CD8-positive, alpha-beta memory T cell (primary cell): ENCODE results near the gene POU6F1. TPM values are rescaled to one million over a fixed set of nuclear protein-coding genes. Genes with fewer than 3 reads are reported as not detected.
A peak's percentile ranks its signal among the peaks of the same experiment; 100 is the strongest.

Source experiments
- CTCF ChIA-PET: fragments of 350-600 bp; sonication (Branson Sonifier 250); formaldehyde crosslinking; loops from one replicate; lab custom pipeline; 2021; ENCODE audit warnings: antibody characterized with exemption; lab: Charles Lee
- POLR2A ChIA-PET: fragments of 350-600 bp; sonication (Branson Sonifier 250); formaldehyde crosslinking; loops from one replicate; lab custom pipeline; 2021; ENCODE audit warnings: antibody characterized with exemption; lab: Charles Lee
- DNase-seq, 5 donors: peaks; one replicate each; pipeline versions ENCODE4 v3.0.0 to v3.0.0-alpha.2; 2020 to 2022; ENCODE audit warnings: mixed read lengths in 1 of 5
- H3K27ac ChIP-seq: one replicate; pipeline ENCODE4 v1.7.0; 2013; ENCODE audit warnings: low read depth, mild to moderate bottlenecking, low read length, moderate library complexity
- H3K27me3 ChIP-seq: 2 replicates; pipeline ENCODE4 v1.7.0; 2013; ENCODE audit warnings: low read length, mild to moderate bottlenecking; ENCODE audit not compliant: insufficient read depth, poor library complexity, severe bottlenecking
- H3K36me3 ChIP-seq: 2 replicates; pipeline ENCODE4 v1.7.0; 2013; ENCODE audit warnings: mild to moderate bottlenecking, low read length, moderate library complexity; ENCODE audit not compliant: insufficient read depth
- H3K4me1 ChIP-seq: 2 replicates; pipeline ENCODE4 v1.7.0; 2013; ENCODE audit warnings: mild to moderate bottlenecking, low read length, moderate library complexity; ENCODE audit not compliant: insufficient read depth
- H3K4me3 ChIP-seq: 2 replicates; pipeline ENCODE4 v1.7.0; 2013; ENCODE audit warnings: mild to moderate bottlenecking, low read length
- H3K9me3 ChIP-seq: 2 replicates; pipeline ENCODE4 v1.7.0; 2013; ENCODE audit warnings: mild to moderate bottlenecking, low read length
- H3K27ac Mint-ChIP-seq, 8 donors: one replicate each; pipeline ENCODE4 v1.8.0; 2020 to 2021; ENCODE audit warnings: mixed read lengths in 8 of 8, mild to moderate bottlenecking in 6 of 8, inconsistent platforms in 3 of 8, moderate library complexity in 3 of 8
- H3K27me3 Mint-ChIP-seq, 2 donors: one replicate each; pipeline ENCODE4 v1.8.0; 2020 to 2021; ENCODE audit warnings: mixed read lengths in 2 of 2, mild to moderate bottlenecking in 1 of 2, moderate library complexity in 1 of 2
- H3K36me3 Mint-ChIP-seq, 3 donors: one replicate each; pipeline ENCODE4 v1.8.0; 2020 to 2021; ENCODE audit warnings: mixed read lengths in 3 of 3, inconsistent platforms in 1 of 3, mild to moderate bottlenecking in 1 of 3
- H3K4me1 Mint-ChIP-seq, 3 donors: one replicate each; pipeline ENCODE4 v1.8.0; 2020 to 2021; ENCODE audit warnings: mixed read lengths in 3 of 3, inconsistent platforms in 1 of 3, mild to moderate bottlenecking in 1 of 3
- H3K4me3 Mint-ChIP-seq, 7 donors: one replicate each; pipeline ENCODE4 v1.8.0; 2020 to 2021; ENCODE audit warnings: mixed read lengths in 7 of 7, mild to moderate bottlenecking in 6 of 7, moderate library complexity in 4 of 7, inconsistent platforms in 2 of 7
- H3K9me3 Mint-ChIP-seq, 5 donors: one replicate each; pipeline ENCODE4 v1.8.0; 2020 to 2022; ENCODE audit warnings: mixed read lengths in 5 of 5, mild to moderate bottlenecking in 3 of 5, moderate library complexity in 2 of 5, inconsistent platforms in 1 of 5
- polyA plus RNA-seq: library from polyadenylated mRNA; unstranded; fragments of 300-500 nt; fragmentation: Illumina TruSeq; gene quantifications from one replicate; pipeline ENCODE4 v1.2.3, GENCODE V29; 2021
- total RNA-seq, 2 experiments: library from RNA; stranded (reverse); gene quantifications; one replicate each; pipeline ENCODE4 v1.2.3, GENCODE V29; 2021

Gene POU6F1
- total and polyA plus RNA-seq, 3 experiments from 2014 or later = 2.2 to 15.4 (median 12.0) TPM

DNA sequence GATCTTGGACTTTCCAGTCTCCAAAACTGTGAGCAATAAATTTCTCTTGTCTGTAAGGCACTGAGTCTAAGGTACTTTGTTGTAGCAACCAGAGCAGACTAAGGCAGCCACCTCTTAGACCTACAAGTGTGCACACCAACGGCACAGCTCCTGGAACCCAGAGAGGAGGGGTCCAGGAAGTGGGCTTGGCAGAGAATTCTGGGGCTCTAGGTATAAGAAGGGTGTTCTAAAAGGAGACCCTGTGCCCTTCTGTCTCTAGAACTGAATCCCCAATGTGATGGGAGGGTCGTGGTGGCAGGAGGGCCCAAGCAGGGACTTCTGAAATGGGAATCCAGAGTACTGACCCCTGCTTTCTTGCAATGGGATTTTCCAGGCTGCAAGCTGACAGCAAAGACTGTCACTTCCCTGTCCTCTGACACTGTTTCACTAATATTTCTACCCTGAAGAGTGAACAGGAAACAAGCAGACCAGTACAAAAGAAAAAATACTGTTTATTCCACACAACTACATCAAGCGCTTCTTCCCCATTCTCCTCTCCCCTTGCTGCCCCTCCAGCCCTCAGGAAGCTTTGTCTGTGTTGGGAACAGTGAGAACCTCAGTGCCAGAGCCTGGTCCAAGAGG is 31.3 kb downstream of the POU6F1 start:
- DNase-seq = no peak
- H3K36me3 Mint-ChIP-seq = peaks cover 0 to 25% (median 2%) of the 10 kb centered on the region in 3 donors
- H3K9me3 ChIP-seq = no peaks in the 10 kb centered on the region
- no peak overlapping the region for H3K27ac ChIP-seq
- H3K27me3 ChIP-seq = no peaks in the 10 kb centered on the region
- H3K36me3 ChIP-seq = peaks cover 6% of the 10 kb centered on the region
- peaks cover 0 to 2% of the 10 kb centered on the region in 2 donors for H3K27me3 Mint-ChIP-seq
- H3K4me1 ChIP-seq = no peaks in the 10 kb centered on the region
- no peaks in the 10 kb centered on the region for H3K9me3 Mint-ChIP-seq
- no peak overlapping the region for H3K4me3 Mint-ChIP-seq
- POLR2A ChIA-PET = no interaction called here
- no peaks in the 10 kb centered on the region for H3K4me1 Mint-ChIP-seq
- CTCF ChIA-PET = interaction anchor here (1.3 to 1.6 kb wide), 2 partner anchors 66 to 155 kb away, joined by 3 to 4 read pairs; no protein-coding TSS in a partner anchor
- H3K27ac Mint-ChIP-seq = no peak overlapping the region
- H3K4me3 ChIP-seq = no peak overlapping the region

DNA sequence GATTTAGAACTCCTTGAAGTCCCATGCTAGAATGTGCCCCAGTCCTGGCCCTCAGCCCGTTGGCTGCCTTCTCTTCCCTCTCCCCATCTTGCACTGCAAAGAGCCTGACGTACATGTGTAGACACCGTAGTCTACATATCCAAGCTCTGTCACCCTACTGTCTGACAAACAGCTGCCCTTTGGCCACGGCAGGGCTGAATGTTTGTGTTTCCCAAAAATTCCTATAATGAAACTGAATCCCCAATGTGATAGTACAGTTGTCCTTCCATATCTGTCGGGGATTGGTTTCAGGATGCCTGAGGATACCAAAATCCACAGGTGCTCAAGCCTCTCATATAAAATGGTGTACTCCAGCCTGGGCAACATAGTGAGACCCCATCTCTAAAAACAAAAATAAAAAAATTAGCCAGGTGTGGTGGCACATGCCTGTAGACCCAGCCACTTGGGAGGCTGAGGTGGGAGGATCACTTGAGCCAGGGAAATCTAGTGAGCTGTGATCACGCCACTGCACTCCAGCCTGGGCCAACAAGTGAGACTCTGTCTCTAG is 32.6 kb downstream of the POU6F1 start:
- peaks cover 0 to 2% of the 10 kb centered on the region in 2 donors for H3K27me3 Mint-ChIP-seq
- Histone ChIP-seq H3K27me3 (no peaks in the 10 kb centered on the region), H3K4me1 (no peaks in the 10 kb centered on the region), H3K9me3 (no peaks in the 10 kb centered on the region), H3K4me3 (no peak overlapping the region), H3K36me3 (no peaks in the 10 kb centered on the region), H3K27ac (no peak overlapping the region)
- no peak overlapping the region for H3K27ac Mint-ChIP-seq
- ChIA-PET CTCF (no interaction called here), POLR2A (no interaction called here)
- peaks cover 0 to 12% (median 0%) of the 10 kb centered on the region in 3 donors for H3K36me3 Mint-ChIP-seq
- no peaks in the 10 kb centered on the region for H3K9me3 Mint-ChIP-seq
- no peak for DNase-seq
- H3K4me1 Mint-ChIP-seq = no peaks in the 10 kb centered on the region
- no peak overlapping the region for H3K4me3 Mint-ChIP-seq

DNA sequence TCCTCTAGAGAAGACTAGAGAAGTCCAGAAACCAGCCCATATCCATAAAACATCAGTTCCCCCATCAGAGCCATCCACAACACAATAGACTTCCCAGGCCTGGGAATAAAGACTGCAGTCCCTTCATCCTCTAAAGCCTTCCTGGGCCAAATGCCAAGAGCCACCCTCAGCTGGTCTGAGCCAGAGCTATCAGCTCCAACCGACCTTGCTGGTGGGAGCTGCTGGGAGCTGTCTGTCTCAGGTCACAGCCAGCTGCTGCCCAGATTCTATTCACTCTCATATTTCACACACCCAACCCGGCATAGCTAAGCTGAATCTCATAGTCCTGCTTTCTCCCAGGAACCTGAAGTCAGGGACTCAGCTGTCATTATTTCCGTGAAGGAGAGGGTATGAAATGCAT is 34.0 kb downstream of the POU6F1 start:
- H3K27me3 ChIP-seq = no peaks in the 10 kb centered on the region
- no peak for DNase-seq
- H3K4me3 Mint-ChIP-seq = no peak overlapping the region
- H3K9me3 Mint-ChIP-seq = no peaks in the 10 kb centered on the region
- no peaks in the 10 kb centered on the region for H3K9me3 ChIP-seq
- H3K4me1 ChIP-seq = no peaks in the 10 kb centered on the region
- no peak overlapping the region for H3K4me3 ChIP-seq
- peaks cover 0 to 2% of the 10 kb centered on the region in 2 donors for H3K27me3 Mint-ChIP-seq
- no peaks in the 10 kb centered on the region for H3K36me3 Mint-ChIP-seq
- no peak overlapping the region for H3K27ac ChIP-seq
- CTCF ChIA-PET = no interaction called here
- POLR2A ChIA-PET = no interaction called here
- H3K27ac Mint-ChIP-seq = no peak overlapping the region
- no peaks in the 10 kb centered on the region for H3K36me3 ChIP-seq
- H3K4me1 Mint-ChIP-seq = no peaks in the 10 kb centered on the region

DNA sequence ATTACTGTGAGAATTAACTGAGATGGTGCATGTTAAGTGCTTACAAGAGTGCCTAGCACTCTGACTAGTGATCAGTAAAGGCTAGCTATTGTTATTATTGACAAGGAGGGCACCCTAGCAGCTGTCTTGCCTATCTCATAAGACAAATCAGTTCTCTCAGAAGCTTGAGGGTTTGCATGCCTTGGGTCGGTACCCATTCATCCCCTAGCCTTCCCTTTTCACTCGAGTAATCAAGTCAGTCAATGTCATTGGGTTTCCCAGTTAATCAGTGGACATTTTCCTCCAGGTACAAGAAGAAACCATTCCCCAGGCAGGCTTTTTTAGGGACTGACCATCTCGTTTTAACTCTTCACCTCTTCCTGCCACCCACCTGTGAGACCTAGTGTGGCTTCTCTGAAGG is 34.5 kb downstream of the POU6F1 start:
- Histone ChIP-seq H3K27ac (no peak overlapping the region), H3K36me3 (no peaks in the 10 kb centered on the region), H3K27me3 (no peaks in the 10 kb centered on the region), H3K4me3 (no peak overlapping the region), H3K4me1 (no peaks in the 10 kb centered on the region), H3K9me3 (no peaks in the 10 kb centered on the region)
- Mint-ChIP-seq H3K4me3 (no peak overlapping the region), H3K9me3 (no peaks in the 10 kb centered on the region), H3K27me3 (peaks cover 0 to 2% of the 10 kb centered on the region in 2 donors), H3K27ac (no peak overlapping the region), H3K4me1 (no peaks in the 10 kb centered on the region), H3K36me3 (no peaks in the 10 kb centered on the region)
- ChIA-PET CTCF (no interaction called here), POLR2A (no interaction called here)
- DNase-seq = no peak

DNA sequence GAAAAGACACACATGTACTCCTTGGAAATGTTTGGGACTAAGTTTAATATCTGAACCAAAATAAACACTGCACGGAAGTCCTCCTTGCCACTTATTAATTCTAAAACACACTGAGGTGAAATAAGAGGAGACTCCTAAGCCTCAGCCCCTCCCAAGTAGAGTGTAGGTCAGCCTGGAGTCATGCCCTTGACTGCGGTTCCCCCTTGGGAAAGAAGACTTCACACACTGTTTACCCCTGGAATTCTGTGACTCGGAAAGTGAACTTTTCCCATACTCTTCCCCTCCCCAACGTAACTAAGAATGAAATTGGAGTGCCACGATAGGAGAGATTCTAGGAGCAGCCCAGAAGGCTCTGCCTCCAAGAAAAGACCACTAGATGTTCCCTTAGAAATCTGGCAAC is 36.3 kb downstream of the POU6F1 start:
- no peak for DNase-seq
- ChIA-PET CTCF (no interaction called here), POLR2A (no interaction called here)
- H3K4me3 ChIP-seq = no peak overlapping the region
- Mint-ChIP-seq H3K4me1 (no peaks in the 10 kb centered on the region), H3K9me3 (no peaks in the 10 kb centered on the region), H3K27me3 (peaks cover 0 to 2% of the 10 kb centered on the region in 2 donors), H3K4me3 (no peak overlapping the region), H3K27ac (no peak overlapping the region), H3K36me3 (no peaks in the 10 kb centered on the region)
- no peaks in the 10 kb centered on the region for H3K9me3 ChIP-seq
- H3K27ac ChIP-seq = no peak overlapping the region
- H3K4me1 ChIP-seq = no peaks in the 10 kb centered on the region
- no peaks in the 10 kb centered on the region for H3K36me3 ChIP-seq
- H3K27me3 ChIP-seq = no peaks in the 10 kb centered on the region

DNA sequence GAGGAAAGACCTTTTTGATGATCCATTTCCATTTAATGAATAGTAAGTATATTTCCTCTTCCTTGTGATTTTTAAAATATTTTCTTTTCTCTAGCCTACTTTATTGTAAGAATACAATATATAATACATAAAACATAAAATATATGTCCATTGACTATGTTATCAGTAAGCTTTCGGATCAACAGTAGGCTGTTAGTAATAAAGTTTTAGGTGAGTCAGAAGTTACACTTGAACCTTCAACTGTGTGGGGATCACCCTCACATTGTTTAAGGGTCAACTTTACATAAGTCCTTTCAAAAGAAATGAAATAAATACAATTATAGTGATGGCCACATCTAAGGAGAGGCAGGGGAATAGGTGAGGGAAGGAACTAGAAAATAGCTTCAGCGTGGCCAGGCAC is 40.0 kb downstream of the POU6F1 start:
- ChIA-PET CTCF (interaction anchor here (0.9 to 1.2 kb wide), 2 partner anchors 39 to 163 kb away, joined by 3 read pairs; no protein-coding TSS in a partner anchor), POLR2A (no interaction called here)
- no peaks in the 10 kb centered on the region for H3K27me3 ChIP-seq
- no peak overlapping the region for H3K27ac ChIP-seq
- Mint-ChIP-seq H3K27ac (no peak overlapping the region), H3K27me3 (peaks cover 0 to 2% of the 10 kb centered on the region in 2 donors), H3K9me3 (no peaks in the 10 kb centered on the region), H3K4me3 (no peak overlapping the region), H3K36me3 (no peaks in the 10 kb centered on the region), H3K4me1 (peaks cover 0 to 7% (median 5%) of the 10 kb centered on the region in 3 donors)
- no peaks in the 10 kb centered on the region for H3K4me1 ChIP-seq
- H3K4me3 ChIP-seq = no peak overlapping the region
- H3K36me3 ChIP-seq = no peaks in the 10 kb centered on the region
- no peaks in the 10 kb centered on the region for H3K9me3 ChIP-seq
- DNase-seq = no peak

DNA sequence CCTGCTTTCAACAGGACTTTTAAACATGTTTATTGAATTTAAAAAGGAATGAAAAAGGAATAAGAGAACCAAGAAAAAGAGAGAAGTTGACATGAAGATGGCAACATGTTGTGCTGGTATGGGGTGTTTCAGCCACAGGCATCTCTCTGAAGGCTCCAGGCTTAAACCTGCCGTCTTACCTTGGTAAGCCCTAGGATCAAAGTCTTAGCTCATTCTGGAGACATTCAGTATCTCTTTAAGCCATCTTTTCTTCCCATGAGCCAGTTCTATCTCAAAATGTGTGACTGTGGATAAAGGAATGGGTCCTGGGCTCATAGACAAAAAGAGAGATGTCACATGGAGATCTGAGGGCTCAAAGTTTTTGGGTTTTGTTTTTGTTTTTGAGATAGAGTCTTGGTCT is 43.4 kb downstream of the POU6F1 start:
- Histone ChIP-seq H3K4me3 (no peak overlapping the region), H3K27ac (no peak overlapping the region), H3K4me1 (peaks cover 10% of the 10 kb centered on the region), H3K36me3 (no peaks in the 10 kb centered on the region), H3K9me3 (no peaks in the 10 kb centered on the region), H3K27me3 (no peaks in the 10 kb centered on the region)
- CTCF ChIA-PET = no interaction called here
- H3K4me1 Mint-ChIP-seq = peaks cover 4 to 13% (median 11%) of the 10 kb centered on the region in 3 donors
- POLR2A ChIA-PET = interaction anchor here (0.5 to 0.6 kb wide), 3 partner anchors 44 to 248 kb away, joined by 3 to 5 read pairs (median 3); partner anchors contain the start of gene DAZAP2
- H3K27ac Mint-ChIP-seq = peak overlapping the region in 2 of 8 donors; percentile 83 to 93
- H3K36me3 Mint-ChIP-seq = peaks cover 0 to 3% (median 0%) of the 10 kb centered on the region in 3 donors
- H3K9me3 Mint-ChIP-seq = no peaks in the 10 kb centered on the region
- no peak for DNase-seq
- H3K27me3 Mint-ChIP-seq = no peaks in the 10 kb centered on the region
- H3K4me3 Mint-ChIP-seq = peak overlapping the region in 6 of 7 donors; percentile 47 to 87 (median 80)
